HG02610 (cell line): ENCODE measurements around the gene DUSP9.
"Not testable (repeated sequence)": the region's sequence is repeated elsewhere in the genome, so short reads cannot be mapped to it uniquely, and the experiment has no call there.

Experiments
- ATAC-seq: cut with Tn5 transposase; IDR thresholded peaks from one replicate; pipeline ENCODE4 v1.9.1; 2021; ENCODE audit warnings: mild to moderate bottlenecking, moderate library complexity; ENCODE audit not compliant: unreplicated experiment

The DUSP9 gene

GRCh38 chrX:153689654-153690465, 42.9 kb downstream of the DUSP9 start:
- ATAC-seq, result no peak

DNA sequence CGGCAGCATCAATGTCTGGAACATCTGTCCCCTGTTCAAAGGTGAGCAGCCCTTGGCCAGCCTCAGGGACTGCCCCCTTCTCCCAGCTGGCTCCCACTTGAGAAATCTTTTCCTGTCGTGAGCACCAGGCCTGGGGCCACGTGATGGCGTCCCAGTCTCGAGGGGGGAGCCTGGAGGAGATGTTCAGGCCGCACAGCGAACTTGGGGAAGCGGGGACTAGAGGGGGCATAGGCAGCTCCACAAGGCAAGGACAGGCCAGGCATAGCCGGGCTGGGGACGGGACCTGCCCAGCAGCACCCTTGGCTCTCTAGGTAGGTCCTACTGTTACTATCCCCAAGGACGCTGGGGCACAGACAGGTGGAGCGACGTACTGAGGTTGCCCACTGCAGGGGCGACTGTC, 43.5 kb downstream of the DUSP9 start:
- no peak for ATAC-seq

- ATAC-seq, result not testable (repeated sequence)
Observed at GRCh38 chrX:153691032-153691827, 44.2 kb downstream of the DUSP9 start.

GRCh38 chrX:153692003-153692402, 45.0 kb downstream of the DUSP9 start:
- no peak for ATAC-seq

DNA sequence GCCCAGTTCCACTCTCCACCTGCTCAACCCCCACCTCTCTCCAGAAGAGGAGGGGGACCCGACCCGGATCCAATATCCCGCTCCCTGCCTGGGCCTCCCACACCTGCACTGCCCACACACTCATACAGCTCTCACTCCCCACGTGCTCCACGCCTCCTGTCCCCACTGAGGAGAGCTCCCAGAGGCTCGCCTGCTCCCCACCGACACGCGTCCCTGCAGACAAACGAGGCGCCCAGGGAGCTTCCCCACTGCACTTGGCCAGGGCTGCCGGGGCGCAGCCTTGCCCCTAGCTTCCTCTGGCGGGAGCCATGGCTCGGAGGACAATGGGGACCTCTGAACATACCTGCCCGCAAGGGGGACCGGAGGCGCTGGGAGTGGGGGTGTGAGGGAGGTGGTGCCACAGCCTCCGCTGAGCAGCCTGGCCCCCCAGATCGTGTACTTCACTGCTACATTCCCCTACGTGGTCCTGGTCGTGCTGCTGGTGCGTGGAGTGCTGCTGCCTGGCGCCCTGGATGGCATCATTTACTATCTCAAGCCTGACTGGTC, 45.7 kb downstream of the DUSP9 start:
- no peak for ATAC-seq

DNA sequence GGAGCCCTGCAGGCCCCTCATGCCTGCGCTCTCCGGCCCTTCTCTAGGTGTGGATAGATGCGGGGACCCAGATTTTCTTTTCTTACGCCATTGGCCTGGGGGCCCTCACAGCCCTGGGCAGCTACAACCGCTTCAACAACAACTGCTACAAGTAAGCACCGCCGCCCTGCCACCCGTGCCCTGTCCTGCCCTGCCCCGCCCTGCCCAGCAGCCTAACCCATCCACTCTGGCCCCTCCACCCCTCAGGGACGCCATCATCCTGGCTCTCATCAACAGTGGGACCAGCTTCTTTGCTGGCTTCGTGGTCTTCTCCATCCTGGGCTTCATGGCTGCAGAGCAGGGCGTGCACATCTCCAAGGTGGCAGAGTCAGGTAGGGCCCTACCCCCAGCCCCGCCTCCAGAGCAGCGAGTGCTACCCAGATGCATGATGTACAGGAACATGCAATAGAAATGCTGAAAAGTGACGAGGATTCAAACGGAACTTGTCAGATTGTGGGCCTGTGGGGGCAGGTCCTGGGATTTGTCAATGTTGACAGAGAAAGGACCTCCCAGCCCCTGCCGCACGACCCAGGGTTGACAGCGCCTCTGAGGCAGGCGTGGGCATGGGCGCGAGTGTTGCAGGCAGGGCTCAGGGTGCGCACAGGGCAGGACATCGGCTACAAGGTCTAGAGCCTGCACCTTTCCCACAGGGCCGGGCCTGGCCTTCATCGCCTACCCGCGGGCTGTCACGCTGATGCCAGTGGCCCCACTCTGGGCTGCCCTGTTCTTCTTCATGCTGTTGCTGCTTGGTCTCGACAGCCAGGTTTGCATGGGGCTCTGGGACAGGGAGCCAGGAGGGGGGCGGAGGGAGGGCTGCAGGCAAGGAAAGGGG, 46.4 kb downstream of the DUSP9 start:
- ATAC-seq, result no peak

GRCh38 chrX:153694256-153694655, 47.3 kb downstream of the DUSP9 start:
- not testable (repeated sequence) for ATAC-seq

GRCh38 chrX:153694687-153695270, 47.8 kb downstream of the DUSP9 start:
- no peak for ATAC-seq

GRCh38 chrX:153696100-153696499, 49.1 kb downstream of the DUSP9 start:
- ATAC-seq, result no peak

DNA sequence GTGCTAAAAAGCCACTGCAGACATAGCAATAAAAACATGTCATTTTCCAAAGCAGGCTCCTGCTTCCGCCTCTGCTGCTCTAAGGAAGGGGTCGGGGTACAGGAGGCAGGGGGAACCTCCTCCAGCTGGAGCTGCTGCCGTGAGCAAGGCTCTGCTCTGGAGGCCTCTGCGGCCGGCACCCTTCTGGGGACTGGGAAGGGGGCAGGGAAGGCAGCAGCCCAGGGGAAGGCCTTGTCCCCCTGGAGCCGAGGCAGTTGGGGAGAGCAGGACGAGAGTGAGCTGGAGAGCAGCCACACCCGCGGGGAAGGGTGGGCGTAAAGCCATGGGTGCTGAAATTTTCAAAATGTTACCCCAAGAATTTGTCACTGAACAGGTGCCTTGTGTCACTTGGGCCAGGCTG, 49.5 kb downstream of the DUSP9 start:
- ATAC-seq, result not testable (repeated sequence)

- ATAC-seq, result not testable (repeated sequence)
Observed at GRCh38 chrX:153696986-153697722, 50.2 kb downstream of the DUSP9 start.

DNA sequence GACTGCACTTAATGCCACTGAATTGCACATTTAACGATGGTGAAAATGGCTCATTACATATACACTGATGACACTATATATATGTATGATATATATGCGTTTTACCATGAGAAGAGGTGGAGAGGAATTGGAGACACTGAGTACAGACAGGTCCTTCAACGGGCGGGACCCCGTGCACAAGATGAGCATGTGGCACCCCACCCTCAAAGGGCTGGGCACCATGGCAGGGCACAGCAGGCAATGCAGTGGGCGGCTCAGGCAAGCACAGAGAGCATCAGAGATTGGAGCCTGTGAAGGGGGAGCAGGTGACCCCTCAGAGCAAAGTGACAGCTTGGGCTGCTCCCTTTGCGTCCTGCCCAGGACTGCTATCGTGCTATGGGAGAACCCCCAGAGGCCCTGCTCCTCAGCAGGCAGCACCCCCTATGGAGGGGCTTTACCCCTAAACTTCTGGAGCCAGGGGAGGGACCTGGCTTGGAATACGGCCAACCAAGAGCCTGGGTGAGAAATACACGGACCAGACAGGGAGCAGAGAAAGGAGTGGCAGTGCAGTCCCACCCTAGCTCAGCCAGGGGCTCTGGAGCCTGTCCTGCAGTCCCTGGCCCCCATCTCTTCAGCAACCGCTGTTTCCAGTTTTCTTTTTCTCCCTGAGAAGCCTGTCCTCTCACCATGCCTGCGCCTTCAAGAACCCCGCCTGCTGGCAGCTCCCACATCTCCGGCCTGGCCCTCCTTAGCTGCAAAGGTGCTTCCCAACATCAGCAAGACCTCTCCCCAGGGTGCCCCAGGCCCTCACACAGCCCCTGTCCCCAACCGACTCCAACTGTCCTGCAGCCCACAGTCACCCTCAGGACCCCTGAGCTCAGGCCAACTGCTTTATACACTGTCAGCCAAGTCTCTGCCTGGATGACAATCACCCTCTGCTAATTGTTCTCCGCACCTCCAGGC, 51.2 kb downstream of the DUSP9 start:
- no peak for ATAC-seq

DNA sequence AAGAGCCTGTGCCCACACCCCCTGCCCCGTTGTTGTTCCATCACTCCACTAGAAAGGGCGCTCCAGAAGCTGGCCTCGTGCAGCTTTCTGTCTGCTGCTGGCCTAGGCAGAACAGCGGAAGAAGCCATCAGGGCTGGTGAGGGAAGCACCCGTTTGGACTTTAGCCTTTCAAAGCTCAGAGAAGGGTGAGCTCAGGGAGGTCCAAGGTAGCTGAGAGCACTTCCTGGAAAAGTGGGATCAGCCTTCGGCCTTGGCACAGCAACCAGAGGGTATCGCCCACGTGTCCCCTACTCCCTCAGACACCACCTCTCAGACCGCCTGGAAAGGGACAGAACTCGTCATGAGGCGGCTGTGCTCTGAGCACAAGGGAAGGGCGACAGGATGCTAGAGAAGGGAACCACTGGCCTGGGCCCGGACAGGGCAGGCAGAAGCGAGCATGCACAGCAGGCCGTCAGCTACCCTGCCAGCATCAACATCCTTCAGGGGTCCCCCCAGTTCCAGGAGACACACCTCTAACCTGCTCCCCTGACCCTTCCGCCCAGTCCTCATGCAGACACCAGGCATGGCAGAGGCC, 52.3 kb downstream of the DUSP9 start:
- not testable (repeated sequence) for ATAC-seq

DNA sequence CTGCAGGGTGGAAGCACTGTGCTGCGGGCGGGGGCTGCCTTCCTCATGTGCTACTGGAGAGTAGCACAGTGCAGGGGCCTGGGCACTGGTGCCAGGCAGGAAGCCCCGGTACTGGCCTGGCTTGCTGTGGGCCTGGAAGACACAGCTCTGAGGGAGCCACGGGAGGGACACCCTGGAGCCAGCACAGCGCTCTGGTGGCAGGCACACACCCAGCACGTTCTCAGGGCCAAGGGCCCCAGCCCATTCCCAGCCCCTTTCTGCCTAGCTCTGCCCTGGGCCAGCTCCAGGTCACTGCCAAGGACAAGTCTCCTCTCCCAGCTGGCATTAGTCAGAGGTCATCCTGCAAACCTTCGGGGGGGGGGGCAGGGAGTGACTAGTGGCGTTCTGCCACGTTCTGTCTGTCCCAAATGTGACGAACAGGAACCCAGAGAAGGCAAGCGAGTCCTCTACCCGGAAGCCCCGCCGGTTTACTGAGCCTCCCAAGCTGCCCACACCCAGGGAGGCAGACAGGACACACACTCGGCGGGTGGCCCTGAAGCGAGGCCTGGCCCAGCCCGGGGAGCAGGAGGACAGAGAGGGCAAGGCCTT, 52.9 kb downstream of the DUSP9 start:
- not testable (repeated sequence) for ATAC-seq

DNA sequence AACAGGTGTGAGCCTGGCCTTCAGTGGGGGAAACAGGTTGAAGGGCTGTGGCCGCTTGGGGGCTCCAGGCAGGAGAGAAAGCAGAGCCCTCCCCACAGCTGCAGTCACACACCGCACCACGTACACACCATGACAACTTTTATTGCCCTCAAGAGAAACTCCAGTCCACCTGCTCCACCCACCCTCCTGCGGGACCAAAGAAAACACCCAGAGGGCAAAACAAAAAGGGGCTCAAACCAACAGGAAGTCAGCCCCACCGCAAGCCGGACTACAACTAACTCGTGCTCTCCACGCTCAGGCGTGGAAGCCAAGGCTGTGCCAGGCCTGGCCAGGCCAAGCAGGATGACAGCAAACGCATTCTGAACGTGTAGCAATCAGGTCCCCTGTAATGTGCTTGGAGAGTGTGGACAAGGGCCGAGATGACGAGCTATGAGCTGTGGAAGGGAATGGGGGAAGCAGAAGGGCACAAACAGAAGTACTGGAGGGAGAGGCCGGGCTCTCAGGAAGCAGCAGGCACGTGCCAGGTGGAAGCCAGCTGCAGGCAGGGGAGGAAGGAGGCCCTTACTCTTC, 53.5 kb downstream of the DUSP9 start:
- no peak for ATAC-seq
